ENCODE data around the gene LRP5.
A peak's percentile ranks its signal among the peaks of the same experiment; 100 is the strongest.
"Not testable (repeated sequence)": the region's sequence is repeated elsewhere in the genome, so short reads cannot be mapped to it uniquely, and the experiment has no call there.

The LRP5 gene

GRCh38 chr11:68446046-68446725 is 133.8 kb downstream of the LRP5 start:
- DNase-seq: no peak

DNA sequence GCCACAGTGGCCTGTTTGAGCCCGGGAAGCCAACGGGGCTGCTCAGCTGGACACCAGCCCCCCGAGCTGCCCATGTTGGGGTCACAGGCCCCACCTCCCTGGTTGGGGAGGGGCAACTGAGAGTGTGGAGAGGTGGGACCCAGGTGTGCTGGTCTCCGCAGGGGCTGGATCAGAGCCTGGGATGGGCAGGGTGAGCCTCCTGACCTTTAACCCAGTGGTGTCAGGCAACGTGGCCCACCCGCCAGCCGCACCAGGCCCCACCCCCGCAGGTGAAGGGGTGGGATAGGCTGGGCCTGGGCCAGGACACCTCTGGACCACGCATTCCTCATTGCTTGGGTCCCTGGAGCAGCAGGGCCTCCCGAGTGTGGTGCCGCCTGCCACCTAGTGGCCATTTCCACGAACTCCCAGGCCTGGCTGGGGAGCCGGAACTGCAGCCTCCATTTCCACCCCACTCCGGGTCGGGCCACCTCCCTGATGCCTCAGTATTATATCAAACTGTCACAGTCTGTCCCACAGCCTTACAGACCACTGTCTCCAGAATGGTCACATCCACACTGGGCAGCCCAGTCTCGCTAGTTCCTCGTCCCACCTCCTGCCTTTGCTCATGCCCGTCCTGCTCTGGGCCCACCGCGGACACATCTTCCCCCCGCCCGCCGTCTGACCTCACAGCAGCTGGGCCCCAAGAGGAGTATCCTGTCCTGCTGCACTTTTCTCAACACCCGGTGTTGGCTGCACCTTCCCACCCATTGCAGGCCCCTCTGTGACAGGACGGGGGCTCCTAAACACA is 134.8 kb downstream of the LRP5 start:
- peak; percentile 79 for DNase-seq

DNA sequence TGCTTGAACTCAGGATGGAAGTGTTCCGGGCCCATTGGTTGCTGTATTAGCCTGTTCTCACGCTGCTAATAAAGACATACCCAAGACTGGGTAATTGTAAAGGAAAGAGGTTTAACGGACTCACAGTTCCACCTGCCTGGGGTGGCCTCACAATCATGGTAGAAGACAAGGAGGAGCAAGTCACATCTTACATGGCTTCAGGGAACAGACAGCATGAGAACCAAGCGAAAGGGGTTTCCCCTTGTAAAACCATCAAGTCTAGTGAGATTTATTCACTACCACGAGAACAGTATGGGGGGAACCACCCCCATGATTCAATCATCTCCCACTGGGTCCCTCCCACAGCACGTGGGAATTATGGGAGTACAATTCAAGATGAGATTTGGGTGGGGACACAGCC is 135.5 kb downstream of the LRP5 start:
- not testable (repeated sequence) for DNase-seq

GRCh38 chr11:68448604-68449011 is 136.2 kb downstream of the LRP5 start:
- no peak for DNase-seq

- DNase-seq: no peak
Observed at GRCh38 chr11:68449951-68450350, 137.6 kb downstream of the LRP5 start.

DNA sequence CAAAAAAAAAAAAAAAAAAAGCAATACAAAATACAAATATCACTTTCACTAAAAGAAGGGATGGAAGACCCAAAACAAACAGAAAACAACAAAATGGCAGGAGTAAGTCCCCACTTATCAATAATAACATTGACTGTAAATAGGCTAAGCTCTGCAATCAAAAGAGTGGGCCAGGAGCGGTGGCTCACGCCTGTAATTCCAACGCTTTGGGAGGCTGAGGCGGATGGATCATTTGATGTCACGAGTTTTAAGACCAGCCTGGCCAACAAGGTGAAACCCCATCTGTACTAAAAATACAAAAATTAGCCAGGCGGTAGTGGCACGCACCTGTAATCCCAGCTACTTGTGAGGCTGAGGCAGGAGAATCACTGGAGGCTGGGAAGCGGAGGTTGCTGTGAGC is 138.3 kb downstream of the LRP5 start:
- DNase-seq: no peak

GRCh38 chr11:68454767-68455166 is 142.4 kb downstream of the LRP5 start:
- DNase-seq: no peak

GRCh38 chr11:68455485-68455884 is 143.1 kb downstream of the LRP5 start:
- DNase-seq: no peak

DNA sequence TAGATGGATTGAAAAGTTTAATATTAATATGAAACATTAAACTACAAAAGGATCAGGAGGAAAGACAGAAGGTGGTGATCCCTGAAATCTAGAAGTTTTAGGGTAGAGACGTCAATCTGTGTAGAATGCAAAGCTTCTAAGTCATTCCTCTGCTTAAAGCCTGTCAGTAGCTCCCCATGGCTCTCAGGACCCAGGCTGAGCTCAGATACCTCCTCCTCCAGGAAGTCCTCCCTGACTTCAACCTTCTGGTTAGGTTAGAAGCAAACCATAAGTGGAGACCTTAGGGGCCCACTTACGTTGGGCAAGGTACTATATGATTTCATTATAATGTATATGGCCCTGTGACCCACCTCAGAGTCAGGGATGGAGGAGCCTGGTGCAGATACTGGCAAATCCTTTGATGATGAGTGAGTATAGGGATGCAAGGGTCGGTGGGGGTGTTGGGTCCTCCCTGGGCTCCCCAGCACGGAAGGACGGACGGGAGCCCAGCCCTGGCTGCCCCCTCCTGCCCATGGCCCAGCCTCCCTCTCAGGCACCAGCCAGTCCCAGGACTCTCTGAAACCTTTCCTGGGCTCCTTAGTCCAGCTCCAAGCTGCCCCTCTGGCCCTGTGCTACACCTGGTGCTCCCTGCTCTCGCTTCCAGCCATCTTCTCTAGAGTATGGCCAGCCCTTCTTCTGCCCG is 145.0 kb downstream of the LRP5 start:
- no peak for DNase-seq

- no peak for DNase-seq
Observed at GRCh38 chr11:68457898-68458249, 145.5 kb downstream of the LRP5 start.

- not testable (repeated sequence) for DNase-seq
Observed at GRCh38 chr11:68458340-68458739, 145.9 kb downstream of the LRP5 start.

- peak; percentile 97 for DNase-seq
Observed at GRCh38 chr11:68459886-68460740, 147.7 kb downstream of the LRP5 start.

GRCh38 chr11:68460741-68461574 is 148.6 kb downstream of the LRP5 start, which contains the start of gene PPP6R3:
TSS of gene PPP6R3 (plus strand) at chr11:68460752. CDS start at chr11:68537665, 76,913 bp downstream.
- DNase-seq: peak; percentile 46

- no peak for DNase-seq
Observed at GRCh38 chr11:68461575-68461917, 149.2 kb downstream of the LRP5 start.

DNA sequence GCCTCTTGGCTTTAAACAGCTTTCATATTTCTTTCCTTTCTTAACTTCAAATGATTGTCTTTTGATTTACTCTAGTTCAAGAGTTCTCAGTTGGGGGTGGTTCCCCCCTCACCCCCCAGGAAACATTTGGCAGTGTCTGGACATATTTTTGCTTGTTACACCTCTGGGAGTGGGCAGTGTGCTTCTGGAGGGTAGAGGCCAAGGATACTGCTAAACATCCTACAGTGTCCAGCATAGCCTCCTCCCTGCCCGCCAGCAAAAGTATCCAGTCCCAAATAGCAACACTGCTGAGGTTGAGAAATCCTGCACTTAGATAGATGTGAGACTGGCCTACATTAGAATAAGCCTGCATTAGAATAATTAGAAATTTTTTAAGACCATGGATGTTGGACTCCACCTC is 151.3 kb downstream of the LRP5 start:
- no peak for DNase-seq

DNA sequence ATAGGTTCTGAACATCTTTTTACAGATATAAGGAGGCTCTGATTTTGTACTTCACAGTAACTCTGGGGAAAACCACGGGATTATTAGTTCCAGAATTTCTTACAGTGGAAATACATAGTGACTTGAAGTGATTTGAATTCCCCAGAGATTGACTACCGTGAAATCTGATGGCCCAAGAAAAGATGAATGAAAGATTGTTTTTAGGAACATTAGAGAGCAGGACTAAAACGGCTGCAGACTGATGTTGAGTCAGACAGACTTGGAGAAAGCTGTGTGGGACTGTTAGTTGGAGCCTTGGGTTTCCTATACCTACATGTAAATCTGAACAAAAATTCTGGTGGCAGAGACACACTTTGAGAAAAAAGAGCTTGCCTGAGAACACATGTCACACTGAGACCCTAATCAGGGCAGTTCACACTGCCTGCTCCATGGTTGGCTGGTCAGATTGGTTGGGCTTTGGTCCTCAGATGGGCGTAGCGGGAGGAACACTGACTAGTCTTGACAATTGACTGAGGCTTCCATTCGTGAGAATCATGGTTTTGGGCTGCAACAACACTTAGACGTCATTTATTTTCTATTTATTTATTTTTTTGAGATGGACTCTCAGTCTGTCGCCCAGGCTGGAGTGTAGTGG is 154.9 kb downstream of the LRP5 start:
- DNase-seq: no peak

- peak; percentile 36 for DNase-seq
Observed at GRCh38 chr11:68468217-68468828, 155.9 kb downstream of the LRP5 start.

DNA sequence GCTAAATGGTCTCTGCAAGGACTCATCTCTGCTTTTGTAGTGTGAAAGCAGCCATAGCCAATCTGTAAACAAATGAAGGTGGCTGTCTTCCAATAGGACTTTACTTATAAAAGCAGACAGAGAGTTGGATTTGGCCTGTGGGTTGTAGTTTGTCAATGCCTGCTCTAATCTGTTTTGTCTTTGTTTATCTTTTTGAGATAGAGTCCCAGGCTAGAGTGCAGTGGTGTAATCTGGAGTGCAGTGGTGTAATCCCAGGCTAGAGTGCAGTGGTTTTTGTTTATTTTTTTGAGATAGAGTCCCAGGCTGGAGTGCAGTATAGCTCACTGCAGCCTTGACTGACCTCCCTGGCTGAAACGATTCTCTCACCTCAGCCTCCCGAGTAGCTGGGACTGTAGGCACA is 156.7 kb downstream of the LRP5 start:
- no peak for DNase-seq

DNA sequence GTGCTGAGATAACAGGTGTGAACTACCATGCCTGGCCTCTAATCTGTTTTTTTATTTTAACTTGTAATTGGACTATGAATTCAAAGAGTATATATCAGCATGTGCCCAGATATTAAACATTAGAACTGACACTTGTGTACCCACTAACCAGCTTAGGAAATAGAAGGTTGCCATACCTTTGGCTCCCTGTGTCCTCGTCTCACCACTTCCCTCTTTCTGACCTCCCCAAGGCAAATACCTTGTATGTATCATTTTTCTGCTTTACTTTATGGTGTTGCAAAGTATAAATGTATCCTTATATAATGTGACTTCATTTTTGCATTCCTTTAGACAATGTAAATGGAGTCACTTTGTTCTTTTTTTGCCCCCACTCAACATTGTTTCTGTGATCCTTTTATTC is 157.3 kb downstream of the LRP5 start:
- no peak for DNase-seq

DNA sequence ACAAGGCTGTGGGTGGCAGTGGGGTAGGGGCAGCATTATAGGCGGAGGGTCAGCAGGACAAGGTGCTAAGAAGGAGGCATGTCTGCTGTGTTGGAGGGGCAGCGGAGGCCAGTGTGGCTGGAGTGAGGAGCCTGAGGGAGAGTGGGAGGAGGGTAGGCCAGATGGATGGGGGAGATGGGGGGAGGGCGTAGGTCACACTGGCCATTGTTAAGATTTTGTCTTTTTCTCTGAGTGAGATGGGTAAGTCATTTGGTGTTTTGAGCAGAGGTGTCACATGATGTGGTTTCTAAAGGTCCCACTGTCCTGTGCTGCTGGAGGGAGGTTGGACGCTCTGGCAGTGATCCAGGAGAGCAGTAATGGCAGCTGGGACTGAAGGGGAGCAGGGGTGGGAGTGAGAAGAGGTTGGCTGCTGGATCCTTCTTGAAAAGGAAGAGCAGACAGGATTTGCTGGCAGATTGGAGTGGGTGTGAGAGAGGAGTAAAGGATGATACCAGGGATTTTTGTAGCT is 158.0 kb downstream of the LRP5 start:
- DNase-seq: no peak

Data from CD4-positive, alpha-beta T cell treated with Interleukin-17A for 1 hour (primary cell).